LNCAP (cell line): ENCODE results near the gene MEIOC.

Source experiments
- CTCF ChIP-seq: fragments of 450-650 bp; IDR thresholded peaks from 2 replicates; pipeline ENCODE4 v1.5.1; 2017; ENCODE audit warnings: mild to moderate bottlenecking

MEIOC gene

GRCh38 chr17:44707755-44708400 is 51.6 kb downstream of the MEIOC start:
- TF ChIP-seq CTCF: no peak

- no peak for TF ChIP-seq CTCF
Observed at GRCh38 chr17:44708401-44709263, 52.4 kb downstream of the MEIOC start, which contains the start of gene DBF4B. Gene DBF4B (plus strand): TSS chr17:44708665. CDS start chr17:44708821, 156 bp downstream.

GRCh38 chr17:44719444-44719843 is 63.2 kb downstream of the MEIOC start:
- no peak for TF ChIP-seq CTCF

- TF ChIP-seq CTCF: no peak
Observed at GRCh38 chr17:44722254-44722653, 66.0 kb downstream of the MEIOC start.
